ENCODE data around the gene TNS3.

GRCh38 chr7:47301105-47301477 lies 280.8 kb downstream of the TNS3 start:
- TF ChIP-seq EP300 (IDR thresholded peaks at IDR 0.05) = no peak
- no peak for TF ChIP-seq POLR2A (IDR thresholded peaks at IDR 0.05)
